HepG2 (cell line): Measurements from ENCODE around the gene EPB41L3. TPM values are rescaled to one million over a fixed set of nuclear protein-coding genes. Genes with fewer than 3 reads are reported as not detected.
"Not testable (repeated sequence)": the region's sequence is repeated elsewhere in the genome, so short reads cannot be mapped to it uniquely, and the experiment has no call there.

Experiments
- ATAC-seq: fragments of 200-7000 bp; cut with Tn5 transposase; 3 replicates; pipeline ENCODE4 v1.9.1; 2020; ENCODE audit warnings: mild to moderate bottlenecking, moderate library complexity
- BruUV-seq: library from RNA; stranded (reverse); fragments of 400-500 nt; replicated peaks from 2 replicates; lab custom pipeline; 2021; lab: Mats Ljungman, UMichigan
- CTCF ChIA-PET: fragments of 300-600 bp; formaldehyde crosslinking; extraction: SDS; loops from one replicate; lab custom pipeline; 2021; ENCODE audit warnings: low total read pairs, inconsistent platforms, low intra/inter-chr PET ratio; lab: Yijun Ruan, JAX
- POLR2A ChIA-PET: fragments of 350-600 bp; sonication (Branson Sonifier 250); formaldehyde crosslinking; loops from one replicate; lab custom pipeline; 2020; ENCODE audit warnings: antibody characterized with exemption, inconsistent platforms; lab: Yijun Ruan, JAX
- DNase-seq: peaks from one replicate; pipeline ENCODE4 v3.0.0-alpha.2; 2015; ENCODE audit warnings: low spot score
- FAIRE-seq: peaks from 3 replicates; lab custom pipeline; 2011; peaks lifted over from hg19 to GRCh38; lab: Jason Lieb, UNC
- H2AFZ ChIP-seq: one replicate; pipeline ENCODE4 v1.6.1; 2011; ENCODE audit warnings: low read length, inconsistent platforms
- H3K27ac ChIP-seq: fragments of 300-600 bp; 3 replicates; pipeline ENCODE4 v1.8.0; 2011; ENCODE audit warnings: mixed run types, mild to moderate bottlenecking, mixed read lengths, low read length, inconsistent platforms; ENCODE audit not compliant: insufficient read depth; ENCODE audit errors: extremely low read length
- H3K27me3 ChIP-seq, 2 experiments: fragments of 200-600 bp in 1 of 2; 2 replicates in 1 of 2; 3 replicates in 1 of 2; pipeline versions ENCODE4 v1.6.0 to v1.8.0; 2011; ENCODE audit warnings: low read length in 2 of 2, mild to moderate bottlenecking in 2 of 2, moderate library complexity in 2 of 2, inconsistent platforms in 1 of 2; ENCODE audit not compliant: insufficient read depth in 2 of 2, control insufficient read depth in 1 of 2
- H3K36me3 ChIP-seq, 2 experiments: fragments of 200-600 bp in 1 of 2; replicated peaks in 1 of 2; 2 replicates in 1 of 2; 3 replicates in 1 of 2; pipeline versions ENCODE4 v1.5.1 to v1.8.0; 2011; ENCODE audit warnings: low read length in 2 of 2, inconsistent platforms in 1 of 2; ENCODE audit not compliant: insufficient read depth in 2 of 2, control insufficient read depth in 1 of 2
- H3K4me1 ChIP-seq: 2 replicates; pipeline ENCODE4 v1.5.1; 2012; ENCODE audit warnings: low read length, inconsistent platforms; ENCODE audit not compliant: insufficient read depth
- H3K4me2 ChIP-seq: 2 replicates; pipeline ENCODE4 v1.6.0; 2011; ENCODE audit warnings: low read depth, low read length, inconsistent platforms
- H3K4me3 ChIP-seq, 3 experiments: fragments of 200-600 bp in 1 of 3; sonication (generic), shearing (Covaris generic) in 1 of 3; replicated peaks in 1 of 3; 2 replicates each; pipeline ENCODE4 v1.5.1; 2011 to 2016; ENCODE audit warnings: low read length in 3 of 3, inconsistent platforms in 2 of 3, low read depth in 2 of 3, mild to moderate bottlenecking in 2 of 3, control low read depth in 1 of 3, mixed read lengths in 1 of 3; ENCODE audit not compliant: insufficient read depth in 1 of 3
- H3K79me2 ChIP-seq: one replicate; pipeline ENCODE4 v1.6.1; 2011; ENCODE audit warnings: low read length, inconsistent platforms; ENCODE audit not compliant: insufficient read depth
- H3K9ac ChIP-seq: 2 replicates; pipeline ENCODE4 v1.6.0; 2011; ENCODE audit warnings: mild to moderate bottlenecking, low read depth, low read length, inconsistent platforms; ENCODE audit not compliant: insufficient read depth
- H3K9me3 ChIP-seq: 2 replicates; pipeline ENCODE4 v1.5.1; 2012; ENCODE audit warnings: mild to moderate bottlenecking, low read length
- H4K20me1 ChIP-seq: 2 replicates; pipeline ENCODE4 v1.6.0; 2011; ENCODE audit warnings: inconsistent platforms, mild to moderate bottlenecking, low read length, moderate library complexity; ENCODE audit not compliant: insufficient read depth
- ESRRA ChIP-seq: sonication (generic); formaldehyde crosslinking; IDR thresholded peaks from 2 replicates; pipeline ENCODE4 v1.5.1; 2020; ENCODE audit warnings: mild to moderate bottlenecking, low read depth, missing genetic modification reagents
- HOXD1 ChIP-seq: sonication (generic); formaldehyde crosslinking; IDR thresholded peaks from 2 replicates; pipeline ENCODE4 v1.5.0; 2020; ENCODE audit warnings: missing genetic modification reagents
- IRX3 ChIP-seq: sonication (generic); formaldehyde crosslinking; IDR thresholded peaks from 2 replicates; pipeline ENCODE4 v1.8.1; 2023; ENCODE audit warnings: mild to moderate bottlenecking, low read depth, missing genetic modification reagents, borderline replicate concordance
- WGBS: methylation state at CpG from one replicate; pipeline ENCODE4 v1.1.6; 2017; ENCODE audit warnings: low lambda C conversion rate; 5-methylcytosine and 5-hydroxymethylcytosine counted together
- in situ Hi-C: cut with HindIII; loops from 2 replicates; pipeline ENCODE4 v1.10.0; 2017; ENCODE audit warnings: low pct_unique_long_range_greater_than_20kb; ENCODE audit not compliant: extremely low pct_ligation_motif_present
- intact Hi-C: fragments of 100-400 bp; cut with micrococcal nuclease; formaldehyde crosslinking; loops from one replicate; pipeline ENCODE4 v1.10.0; 2022; ENCODE audit not compliant: unreplicated experiment
- polyA plus RNA-seq, 8 experiments: library from polyadenylated mRNA; depleted of rRNA in 3 of 8; stranded (reverse) in 7 of 8; unstranded in 1 of 8; fragments of >200 nt; fragmentation: Illumina TruSeq in 4 of 8; extraction: Trizol in 4 of 8; gene quantifications; 2 replicates each; pipeline versions ENCODE4 v1.2.1 to v1.2.3, GENCODE V29; 2011 to 2016; ENCODE audit warnings: low read depth in 4 of 8, missing spikeins in 1 of 8, mixed read lengths in 1 of 8; ENCODE audit not compliant: insufficient read depth in 1 of 8
- total RNA-seq, 5 experiments: library from RNA; depleted of rRNA; stranded (reverse); fragments of >200 nt; fragmentation: Illumina TruSeq; extraction: Trizol; gene quantifications; 2 replicates each; pipeline ENCODE4 v1.2.3, GENCODE V29; 2016; ENCODE audit warnings: low read depth in 1 of 5

The EPB41L3 gene
- total and polyA plus RNA-seq, 2 of the 13 experiments (the other 11 are each of a cell fraction or from before 2014, with no cell fraction given), result not detected

DNA sequence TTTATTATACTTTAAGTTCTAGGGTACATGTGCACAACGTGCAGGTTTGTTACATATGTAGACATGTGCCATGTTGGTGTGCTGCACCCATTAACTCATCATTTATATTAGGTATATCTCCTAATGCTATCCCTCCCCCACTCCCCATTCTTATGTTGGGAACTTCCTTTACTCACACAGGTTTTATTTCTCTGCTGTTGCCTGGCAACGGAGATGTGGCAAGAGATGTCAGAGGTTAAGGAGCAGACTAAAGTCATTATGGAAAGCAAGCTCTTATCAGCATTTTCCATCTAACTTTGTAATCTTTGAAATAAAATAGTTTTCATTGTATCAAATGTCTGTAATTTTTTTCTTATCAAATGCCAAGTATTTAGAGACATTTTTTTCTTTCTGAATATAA, 26.8 kb upstream of the EPB41L3 start:
- CTCF ChIA-PET, in situ Hi-C loops, BruUV-seq, H3K4me3 ChIP-seq, intact Hi-C loops, H3K4me2 ChIP-seq, H3K27me3 ChIP-seq, ATAC-seq, H3K4me1 ChIP-seq, POLR2A ChIA-PET, H2AFZ ChIP-seq, FAIRE-seq, H3K36me3 ChIP-seq, H3K9ac ChIP-seq, H3K79me2 ChIP-seq, H3K9me3 ChIP-seq, H4K20me1 ChIP-seq, H3K27ac ChIP-seq: not testable (repeated sequence)
- DNase-seq, result peak; percentile 8
- 0% methylated on average over 2 of the region's 2 CpGs for WGBS

DNA sequence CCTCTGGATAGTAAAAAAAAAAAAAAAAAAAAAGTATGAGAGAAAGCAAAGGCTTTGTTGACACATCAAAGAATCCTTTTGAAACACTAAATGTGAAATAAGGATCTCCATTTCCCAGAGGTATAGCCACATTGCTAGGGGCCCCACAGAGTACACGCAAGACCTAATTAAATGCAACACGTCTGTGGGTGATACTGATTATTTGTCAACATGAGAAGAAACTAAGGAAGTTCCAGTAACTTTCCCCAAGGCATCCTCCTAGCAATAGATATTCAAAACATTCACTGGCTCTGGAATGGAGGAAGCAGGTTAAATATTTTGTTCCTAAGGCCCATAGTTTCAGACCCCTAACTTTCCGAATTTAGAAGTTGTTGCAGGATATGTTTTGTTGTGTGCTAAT, 24.6 kb upstream of the EPB41L3 start:
- Histone ChIP-seq H3K4me2 (no peak overlapping the region), H2AFZ (no peak overlapping the region), H3K27ac (no peak overlapping the region), H3K36me3 (no peaks in the 10 kb centered on the region), H4K20me1 (no peaks in the 10 kb centered on the region), H3K4me3 (no peak overlapping the region), H3K4me1 (no peaks in the 10 kb centered on the region), H3K9ac (no peak overlapping the region), H3K27me3 (no peaks in the 10 kb centered on the region), H3K79me2 (no peaks in the 10 kb centered on the region), H3K9me3 (no peaks in the 10 kb centered on the region)
- intact Hi-C loops (no loop called here), in situ Hi-C loops (no loop called here)
- BruUV-seq, result no TSS peak
- FAIRE-seq, result no peak
- ChIA-PET CTCF (no interaction called here), POLR2A (no interaction called here)
- no peak for ATAC-seq
- no peak for TF ChIP-seq ESRRA (CRISPR knock-in tag)
- no peak for TF ChIP-seq HOXD1 (CRISPR knock-in tag)
- no peak for TF ChIP-seq IRX3 (CRISPR knock-in tag)
- DNase-seq, result no peak
- 2% methylated on average over 3 of the region's 3 CpGs for WGBS
